HCT116 (cell line): ENCODE data around the gene NBDY.

Source experiments
- CBX3 ChIP-seq: IDR thresholded peaks from 2 replicates; pipeline ENCODE4 v1.6.1; 2012; ENCODE audit warnings: low read depth
- CEBPB ChIP-seq: IDR thresholded peaks from 2 replicates; pipeline ENCODE4 v1.6.1; 2012; ENCODE audit warnings: low read depth
- CTCF ChIP-seq, 3 experiments: fragments of 200-600 bp in 1 of 3; sonication (generic) in 1 of 3; IDR thresholded peaks in 2 of 3; conservative IDR thresholded peaks in 1 of 3; 2 replicates each; pipeline ENCODE4 v1.5.1; 2012 to 2017; ENCODE audit warnings: low read depth in 2 of 3, low read length in 2 of 3, antibody characterized with exemption in 1 of 3, borderline replicate concordance in 1 of 3, control low read depth in 1 of 3, mild to moderate bottlenecking in 1 of 3, mixed read lengths in 1 of 3, mixed run types in 1 of 3, moderate library complexity in 1 of 3; ENCODE audit not compliant: insufficient read depth in 1 of 3
- EZH2 ChIP-seq: fragments of 200-600 bp; sonication (generic); IDR thresholded peaks from 2 replicates; pipeline ENCODE4 v1.6.1; 2017; ENCODE audit warnings: antibody characterized with exemption, mixed run types
- EZH2phosphoT487 ChIP-seq: fragments of 200-600 bp; IDR thresholded peaks from 2 replicates; pipeline ENCODE4 v1.6.1; 2018; ENCODE audit warnings: antibody characterized with exemption, borderline replicate concordance
- POLR2A ChIP-seq: IDR thresholded peaks from 2 replicates; pipeline ENCODE4 v1.7.0; 2011; ENCODE audit warnings: borderline replicate concordance; ENCODE audit not compliant: insufficient read depth, insufficient read length; ENCODE audit errors: extremely low read depth
- SRF ChIP-seq: IDR thresholded peaks from 2 replicates; pipeline ENCODE4 v1.6.1; 2012; ENCODE audit warnings: low read depth
- ZFX ChIP-seq: fragments of 450-650 bp; IDR thresholded peaks from 2 replicates; pipeline ENCODE4 v1.6.1; 2017

DNA sequence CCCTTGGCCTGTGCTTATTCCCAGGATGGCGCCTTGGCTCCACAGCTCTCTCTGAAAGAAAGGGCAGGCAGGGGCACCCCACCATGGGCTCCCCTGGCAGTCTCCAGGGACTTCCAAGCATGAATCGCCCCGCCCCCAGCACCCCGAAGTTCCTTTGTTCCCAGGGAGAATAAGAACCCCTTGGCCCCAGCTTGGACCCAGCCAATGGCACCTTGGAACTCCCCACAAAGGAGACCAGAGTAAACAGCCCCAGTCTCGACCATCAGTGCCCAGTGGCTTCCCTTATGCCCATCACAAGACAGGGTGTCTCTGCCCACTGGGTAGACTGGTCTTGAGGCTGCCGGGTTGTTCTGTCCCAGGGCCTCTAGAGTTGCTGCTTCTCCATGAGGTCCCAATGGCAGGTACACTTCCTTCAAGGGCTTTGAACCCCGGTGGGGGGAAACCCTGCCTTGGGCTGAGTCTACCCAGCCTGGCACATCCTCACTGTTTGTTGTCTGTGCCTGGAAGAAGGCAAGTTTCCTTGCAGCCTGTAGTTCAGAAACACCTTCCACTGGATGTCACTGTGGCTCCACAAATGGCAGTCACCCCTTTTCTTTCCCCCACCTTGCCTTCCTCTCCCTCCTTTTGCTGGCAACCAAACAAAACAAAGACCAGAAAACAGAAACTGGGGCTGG lies 30.8 kb downstream of the NBDY start:
- TF ChIP-seq CEBPB (no peak), CTCF (IDR thresholded peaks at IDR 0.05 in 2 of 3, conservative IDR thresholded peaks at IDR 0.05 in 1 of 3; ENCODE audit: borderline replicate concordance in 1 of 3, insufficient read depth in 1 of 3, low read depth in 2 of 3, low read length in 2 of 3) (no peak), CBX3 (no peak), EZH2 (no peak), POLR2A (no peak), EZH2phosphoT487 (no peak), SRF (no peak), ZFX (no peak)
